Left lung (tissue), 14 donors: ENCODE results near the gene CENPP. TPM values are rescaled to one million over a fixed set of nuclear protein-coding genes. Genes with fewer than 3 reads are reported as not detected.

Experiments used
- ATAC-seq: fragments of 200-7000 bp; cut with Tn5 transposase; one replicate; pipeline ENCODE4 v1.9.1; 2020; ENCODE audit warnings: moderate library complexity
- DNase-seq, 4 donors: peaks; one replicate each; pipeline ENCODE4 v3.0.0-alpha.2; 2013 to 2020
- H3K27ac ChIP-seq, 2 donors: fragments of 200-600 bp; sonication (generic) in 1 of 2; one replicate each; pipeline versions ENCODE4 v1.5.0 to v1.8.0; 2020 to 2021
- H3K27me3 ChIP-seq, 2 donors: fragments of 200-600 bp; sonication (generic) in 1 of 2; one replicate each; pipeline versions ENCODE4 v1.5.0 to v1.8.0; 2020 to 2021
- H3K36me3 ChIP-seq, 2 donors: fragments of 200-600 bp; sonication (generic) in 1 of 2; one replicate each; pipeline versions ENCODE4 v1.5.0 to v1.8.0; 2020 to 2021
- H3K4me1 ChIP-seq, 2 donors: fragments of 200-600 bp; one replicate each; pipeline ENCODE4 v1.8.0; 2021
- H3K4me3 ChIP-seq, 2 donors: fragments of 200-600 bp; sonication (generic) in 1 of 2; one replicate each; pipeline versions ENCODE4 v1.5.0 to v1.8.0; 2020 to 2021; ENCODE audit warnings: mild to moderate bottlenecking in 1 of 2
- H3K9me3 ChIP-seq, 2 donors: fragments of 200-600 bp; sonication (generic) in 1 of 2; one replicate each; pipeline versions ENCODE4 v1.5.0 to v1.8.0; 2020 to 2021
- intact Hi-C, 2 donors: fragments of 100-400 bp; cut with DNase I; formaldehyde crosslinking; loops; one replicate each; pipeline versions ENCODE4 v1.11.2 to v1.14.2; 2022
- long read RNA-seq, 12 donors: library from polyadenylated mRNA in 2 of 12; unstranded in 2 of 12; transcript quantifications; one replicate each; pipeline ENCODE4 v2.0.0 and lab custom pipeline, GENCODE V29; 2019 to 2026
- polyA plus RNA-seq, 6 donors: library from polyadenylated mRNA; unstranded; fragments of 120-200 nt; gene quantifications; one replicate each; pipeline ENCODE4 v1.2.1, GENCODE V29; 2013; ENCODE audit not compliant: insufficient read length in 6 of 6
- total RNA-seq, 2 donors: library from RNA; stranded (reverse); fragmentation: NEBNext Ultra II Directional; extraction: Animal tissue kit (Norgen Biotek cat#: 25700); gene quantifications; one replicate each; pipeline ENCODE4 v1.2.1, GENCODE V29; 2021
- TF ChIP-seq, protein P1 (sequence below), 2 donors: fragments of 200-600 bp; sonication (generic) in 1 of 2; IDR thresholded peaks; one replicate each; pipeline versions ENCODE4 v1.5.0 to v1.8.0; 2021; ENCODE audit warnings: antibody characterized with exemption in 2 of 2
- donor health status: DM: no; HTN: yes; CAD: no.
- donor health status: DM: no; HTN: no; CAD: no.

CENPP gene
- total RNA-seq: 1 to 10 TPM; 5.0 to 8.4 TPM
- 1 to 10 TPM; 3.2 to 9.0 (median 5.7) TPM for polyA plus RNA-seq
- long read RNA-seq, donor 1, partial matches to known transcripts: 25 of 40 reads
- long read RNA-seq, donor 1, other reads (novel, unspliced or antisense): 13 of 40 reads
- long read RNA-seq, donor 2, partial matches to known transcripts: 20 of 37 reads
- long read RNA-seq, donor 2, other reads (novel, unspliced or antisense): 12 of 37 reads
- long read RNA-seq, donor 3, partial matches to known transcripts: 56 of 56 reads
- long read RNA-seq, donor 3, other reads (novel, unspliced or antisense): 0 of 56 reads
- long read RNA-seq, donor 4, partial matches to known transcripts: 0 of 3 reads
- long read RNA-seq, donor 4, other reads (novel, unspliced or antisense): 2 of 3 reads
- long read RNA-seq, donor 5, partial matches to known transcripts: 22 of 30 reads
- long read RNA-seq, donor 5, other reads (novel, unspliced or antisense): 8 of 30 reads
- long read RNA-seq, donor 6, partial matches to known transcripts: 67 of 93 reads
- long read RNA-seq, donor 6, other reads (novel, unspliced or antisense): 25 of 93 reads
- long read RNA-seq, donor 7, partial matches to known transcripts: 23 of 74 reads
- long read RNA-seq, donor 7, other reads (novel, unspliced or antisense): 51 of 74 reads
- long read RNA-seq, donor 8, partial matches to known transcripts: 98 of 119 reads
- long read RNA-seq, donor 8, other reads (novel, unspliced or antisense): 18 of 119 reads
- long read RNA-seq, donor 9: 0 reads
- long read RNA-seq, donor 10, partial matches to known transcripts: 0 of 2 reads
- long read RNA-seq, donor 10, other reads (novel, unspliced or antisense): 1 of 2 reads
- long read RNA-seq, donor 11, transcript CENPP-201 (3 exons, 3,088 nt): major isoform, 5 of 8 reads
- long read RNA-seq, donor 11, partial matches to known transcripts: 0 of 8 reads
- long read RNA-seq, donor 11, other reads (novel, unspliced or antisense): 0 of 8 reads
- long read RNA-seq, donor 12, partial matches to known transcripts: 101 of 141 reads
- long read RNA-seq, donor 12, other reads (novel, unspliced or antisense): 39 of 141 reads

DNA sequence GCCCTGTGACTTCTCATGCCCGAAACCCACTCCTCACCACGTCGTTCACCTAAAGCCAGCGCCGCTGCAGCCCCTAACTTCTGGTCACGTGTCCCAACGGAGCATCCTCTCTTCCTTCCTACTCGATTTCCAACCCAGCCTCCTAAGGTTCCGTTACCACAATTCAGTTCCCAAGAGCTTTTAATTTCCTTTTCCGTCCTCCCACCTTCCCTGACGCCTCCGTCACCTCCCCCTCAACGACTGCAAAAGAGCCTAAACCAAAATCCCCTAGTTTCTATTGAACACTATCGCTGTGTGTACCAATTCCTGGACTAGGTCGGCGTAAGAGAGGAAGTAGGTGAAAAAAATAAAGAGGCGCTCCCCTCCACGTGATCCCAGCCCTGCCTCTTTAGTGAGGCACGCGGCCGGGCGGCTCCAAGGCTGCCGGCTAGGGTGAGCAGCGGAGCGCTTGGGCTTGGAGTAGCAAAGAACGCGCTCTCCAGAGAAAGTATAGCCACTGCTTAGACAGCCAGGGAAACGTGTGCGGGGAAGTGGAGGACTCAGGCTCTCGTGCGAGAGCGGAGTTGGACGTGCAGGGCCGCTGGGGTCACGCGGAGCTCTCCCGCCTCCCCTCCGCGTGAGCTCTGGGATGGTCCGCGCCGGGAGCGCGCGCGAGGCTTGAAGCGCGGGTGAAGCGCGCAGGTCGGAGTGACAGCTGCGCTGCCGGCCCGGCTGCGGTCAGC lies at the start of gene CENPP, which contains the start of gene NOL8:
TSS of gene CENPP (plus strand) at position 685 of the 722 bp plus-strand sequence.
TSS of gene NOL8 (minus strand) at position 82 of the 722 bp plus-strand sequence. CDS start 1,189 bp downstream, outside the sequence.
- peak; percentile 88 to 97 (median 93) for DNase-seq
- TF ChIP-seq, protein P1, sequence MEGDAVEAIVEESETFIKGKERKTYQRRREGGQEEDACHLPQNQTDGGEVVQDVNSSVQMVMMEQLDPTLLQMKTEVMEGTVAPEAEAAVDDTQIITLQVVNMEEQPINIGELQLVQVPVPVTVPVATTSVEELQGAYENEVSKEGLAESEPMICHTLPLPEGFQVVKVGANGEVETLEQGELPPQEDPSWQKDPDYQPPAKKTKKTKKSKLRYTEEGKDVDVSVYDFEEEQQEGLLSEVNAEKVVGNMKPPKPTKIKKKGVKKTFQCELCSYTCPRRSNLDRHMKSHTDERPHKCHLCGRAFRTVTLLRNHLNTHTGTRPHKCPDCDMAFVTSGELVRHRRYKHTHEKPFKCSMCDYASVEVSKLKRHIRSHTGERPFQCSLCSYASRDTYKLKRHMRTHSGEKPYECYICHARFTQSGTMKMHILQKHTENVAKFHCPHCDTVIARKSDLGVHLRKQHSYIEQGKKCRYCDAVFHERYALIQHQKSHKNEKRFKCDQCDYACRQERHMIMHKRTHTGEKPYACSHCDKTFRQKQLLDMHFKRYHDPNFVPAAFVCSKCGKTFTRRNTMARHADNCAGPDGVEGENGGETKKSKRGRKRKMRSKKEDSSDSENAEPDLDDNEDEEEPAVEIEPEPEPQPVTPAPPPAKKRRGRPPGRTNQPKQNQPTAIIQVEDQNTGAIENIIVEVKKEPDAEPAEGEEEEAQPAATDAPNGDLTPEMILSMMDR (IDR thresholded peaks at IDR 0.05): no peak
- Histone ChIP-seq H3K4me1 (peaks cover 4 to 24% of the 10 kb centered on the region in 2 donors), H3K36me3 (peaks cover 0 to 28% of the 10 kb centered on the region in 2 donors), H3K27me3 (no peaks in the 10 kb centered on the region), H3K27ac (peak within 1 kb of the TSS; percentile 91 to 99), H3K4me3 (peak within 1 kb of the TSS; percentile 66 to 79), H3K9me3 (no peaks in the 10 kb centered on the region)
- intact Hi-C loops: no loop called here
- ATAC-seq: peak; percentile 98

DNA sequence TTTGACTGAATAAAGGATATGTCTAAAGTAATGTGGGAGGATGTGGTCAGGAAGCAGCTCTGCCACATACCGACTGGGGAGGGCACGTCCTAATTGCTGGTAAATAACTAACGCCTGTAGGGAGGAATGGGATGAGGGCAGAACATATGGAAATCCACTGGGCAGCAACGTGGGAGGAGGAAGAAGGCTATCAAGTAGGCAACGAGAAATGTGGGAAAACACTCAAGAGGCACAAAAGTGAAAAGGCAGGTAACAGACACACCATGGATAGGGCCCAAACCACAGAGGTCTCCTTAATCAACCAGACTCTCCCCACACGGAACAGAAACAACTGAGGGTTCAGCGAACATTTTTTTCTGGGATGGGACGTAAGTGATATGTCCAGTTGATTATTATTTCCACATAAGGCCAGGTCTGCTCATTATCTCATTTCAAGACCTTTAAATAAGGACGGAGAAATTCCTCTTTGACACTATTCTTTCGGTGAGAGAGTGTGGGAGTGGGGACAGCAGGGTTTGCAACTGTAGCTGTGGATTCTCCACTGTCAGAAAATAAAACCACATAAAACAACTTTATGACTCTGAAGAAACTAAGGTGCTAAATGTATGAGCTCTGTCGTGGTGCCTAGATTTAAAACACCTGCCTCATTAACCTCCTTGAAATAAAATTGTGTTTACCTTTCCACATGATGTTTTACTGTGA lies 49.3 kb upstream of the CENPP start:
- Histone ChIP-seq H3K27ac (no peak overlapping the region), H3K36me3 (peaks cover 0 to 100% of the 10 kb centered on the region in 2 donors), H3K4me3 (no peak overlapping the region), H3K4me1 (no peaks in the 10 kb centered on the region), H3K27me3 (no peaks in the 10 kb centered on the region), H3K9me3 (no peaks in the 10 kb centered on the region)
- DNase-seq (no peak), ATAC-seq (no peak)
- intact Hi-C loops: no loop called here
- TF ChIP-seq, protein P1 (IDR thresholded peaks at IDR 0.05): no peak

DNA sequence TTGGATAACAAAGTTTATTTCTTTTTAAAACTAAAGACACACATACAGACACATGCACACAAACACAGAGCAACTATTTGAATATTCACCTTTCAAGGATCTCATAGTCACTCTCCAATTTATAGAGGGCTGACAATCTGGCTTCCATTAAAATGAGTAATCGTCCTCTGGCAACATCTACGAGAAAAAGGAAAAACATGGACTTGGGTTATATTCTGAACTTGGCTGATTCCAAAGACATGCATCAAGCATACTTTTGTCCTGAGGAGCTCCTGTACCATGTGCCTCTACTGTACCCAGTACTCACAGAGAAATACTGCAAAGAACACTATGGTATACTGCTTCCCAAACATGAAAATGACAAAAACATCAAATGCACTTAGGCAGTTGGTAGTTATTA lies 47.6 kb upstream of the CENPP start:
- intact Hi-C loops: no loop called here
- no peak for ATAC-seq
- Histone ChIP-seq H3K4me1 (no peaks in the 10 kb centered on the region), H3K9me3 (no peaks in the 10 kb centered on the region), H3K27ac (no peak overlapping the region), H3K27me3 (no peaks in the 10 kb centered on the region), H3K4me3 (no peak overlapping the region), H3K36me3 (peaks cover 0 to 100% of the 10 kb centered on the region in 2 donors)
- DNase-seq: no peak
- TF ChIP-seq, protein P1 (IDR thresholded peaks at IDR 0.05): no peak

DNA sequence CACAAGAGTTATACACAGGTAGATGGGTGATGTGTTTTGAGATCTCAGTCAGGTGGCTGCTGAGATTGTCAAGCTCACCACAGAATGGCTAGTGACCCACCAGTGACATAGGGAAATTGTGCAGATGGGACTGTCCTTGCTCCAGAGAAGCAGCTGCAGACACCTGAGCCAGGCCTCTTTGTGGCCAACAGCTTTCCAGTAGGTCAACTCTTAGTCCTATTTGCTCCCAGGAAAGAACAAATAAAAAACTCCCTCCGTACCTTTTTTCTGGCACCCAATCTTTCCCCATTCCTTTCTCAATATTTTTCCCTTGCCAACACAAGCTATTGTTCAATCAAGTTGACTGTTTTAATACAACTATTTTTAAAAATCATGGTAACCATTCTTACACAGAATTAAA lies 46.5 kb upstream of the CENPP start:
- peaks cover 0 to 100% of the 10 kb centered on the region in 2 donors for H3K36me3 ChIP-seq
- DNase-seq (no peak), ATAC-seq (no peak)
- H3K27me3 ChIP-seq: no peaks in the 10 kb centered on the region
- H3K27ac ChIP-seq: no peak overlapping the region
- H3K4me1 ChIP-seq: no peaks in the 10 kb centered on the region
- intact Hi-C loops: no loop called here
- no peak overlapping the region for H3K4me3 ChIP-seq
- no peaks in the 10 kb centered on the region for H3K9me3 ChIP-seq
- TF ChIP-seq, protein P1 (IDR thresholded peaks at IDR 0.05): no peak
